ENCODE results near the gene TMEM181. TPM values are rescaled to one million over a fixed set of nuclear protein-coding genes. Genes with fewer than 3 reads are reported as not detected.

Gene TMEM181
- total RNA-seq, 1 donor from 2014 or later = 27.3 TPM

GRCh38 chr6:158560836-158561320 is 987 bp downstream of the TMEM181 start:
- peak overlapping the region; percentile 63 for H3K9ac ChIP-seq
- no peaks in the 10 kb centered on the region for H3K36me3 Mint-ChIP-seq
- H3K9me3 ChIP-seq (ENCODE audit: low read depth) = no peaks in the 10 kb centered on the region
- H3K27ac Mint-ChIP-seq = peak overlapping the region; percentile 66
- no peaks in the 10 kb centered on the region for H3K4me1 ChIP-seq
- H3F3A ChIP-seq (ENCODE audit: low read depth) = peaks cover 17% of the 10 kb centered on the region
- peak overlapping the region; percentile 90 for H3K4me3 ChIP-seq
- H4K20me1 ChIP-seq (ENCODE audit: low read depth) = peaks cover 51% of the 10 kb centered on the region
- H3K9me3 Mint-ChIP-seq = no peaks in the 10 kb centered on the region
- peak overlapping the region; percentile 93 for H2AFZ ChIP-seq (replicated peaks)
- no peak for TF ChIP-seq EZH2phosphoT487 (IDR thresholded peaks at IDR 0.05)
- no peak for TF ChIP-seq CTCF (IDR thresholded peaks at IDR 0.05)
- no peak for TF ChIP-seq EZH2 (IDR thresholded peaks at IDR 0.05)
- no peaks in the 10 kb centered on the region for H3K27me3 Mint-ChIP-seq (ENCODE audit: insufficient read depth, low read depth)
- no peaks in the 10 kb centered on the region for H3K27me3 ChIP-seq
- H3K27ac ChIP-seq = no peak overlapping the region
- peak overlapping the region; percentile 94 for H3K4me3 Mint-ChIP-seq
- peaks cover 58% of the 10 kb centered on the region for H3K79me2 ChIP-seq (ENCODE audit: low read depth)
- H3K36me3 ChIP-seq = no peaks in the 10 kb centered on the region
- H3K4me1 Mint-ChIP-seq = peaks cover 35% of the 10 kb centered on the region
- H3K4me2 ChIP-seq = peak overlapping the region; percentile 92
- peak; percentile 42 for DNase-seq (ENCODE audit: low spot score)

- no peak overlapping the region for H3K27ac Mint-ChIP-seq
These were observed 1.5 kb downstream of the TMEM181 start for GRCh38 chr6:158561321-158561884.

GRCh38 chr6:158561938-158562337 is 2.0 kb downstream of the TMEM181 start:
- no peaks in the 10 kb centered on the region for H3K4me1 ChIP-seq
- H3K4me3 Mint-ChIP-seq = peak overlapping the region; percentile 94
- no peaks in the 10 kb centered on the region for H3K27me3 Mint-ChIP-seq (ENCODE audit: insufficient read depth, low read depth)
- H3K79me2 ChIP-seq (ENCODE audit: low read depth) = peaks cover 68% of the 10 kb centered on the region
- peaks cover 36% of the 10 kb centered on the region for H3K4me1 Mint-ChIP-seq
- H3K27me3 ChIP-seq = no peaks in the 10 kb centered on the region
- no peak overlapping the region for H3K27ac ChIP-seq
- H3K36me3 Mint-ChIP-seq = no peaks in the 10 kb centered on the region
- no peak for DNase-seq (ENCODE audit: low spot score)
- no peaks in the 10 kb centered on the region for H3K9me3 Mint-ChIP-seq
- TF ChIP-seq EZH2 (IDR thresholded peaks at IDR 0.05) (no peak), EZH2phosphoT487 (IDR thresholded peaks at IDR 0.05) (no peak), CTCF (IDR thresholded peaks at IDR 0.05) (no peak)
- peaks cover 60% of the 10 kb centered on the region for H4K20me1 ChIP-seq (ENCODE audit: low read depth)
- H3K36me3 ChIP-seq = no peaks in the 10 kb centered on the region
- no peak overlapping the region for H2AFZ ChIP-seq (replicated peaks)
- peak overlapping the region; percentile 92 for H3K4me2 ChIP-seq
- no peaks in the 10 kb centered on the region for H3K9me3 ChIP-seq (ENCODE audit: low read depth)
- peaks cover 17% of the 10 kb centered on the region for H3F3A ChIP-seq (ENCODE audit: low read depth)
- H3K9ac ChIP-seq = no peak overlapping the region
- no peak overlapping the region for H3K27ac Mint-ChIP-seq
- H3K4me3 ChIP-seq = no peak overlapping the region

More at GRCh38 chr6:158561321-158561884, 1.5 kb downstream of the TMEM181 start:
- peak overlapping the region; percentile 94 for H3K4me3 Mint-ChIP-seq
- no peaks in the 10 kb centered on the region for H3K4me1 ChIP-seq
- peaks cover 63% of the 10 kb centered on the region for H3K79me2 ChIP-seq (ENCODE audit: low read depth)
- TF ChIP-seq EZH2 (IDR thresholded peaks at IDR 0.05) = no peak
- TF ChIP-seq EZH2phosphoT487 (IDR thresholded peaks at IDR 0.05) = no peak
- TF ChIP-seq CTCF (IDR thresholded peaks at IDR 0.05) = no peak
- no peak for DNase-seq (ENCODE audit: low spot score)
- no peaks in the 10 kb centered on the region for H3K9me3 ChIP-seq (ENCODE audit: low read depth)
- H4K20me1 ChIP-seq (ENCODE audit: low read depth) = peaks cover 56% of the 10 kb centered on the region
- no peaks in the 10 kb centered on the region for H3K36me3 ChIP-seq
- H3K36me3 Mint-ChIP-seq = no peaks in the 10 kb centered on the region
- no peaks in the 10 kb centered on the region for H3K27me3 Mint-ChIP-seq (ENCODE audit: insufficient read depth, low read depth)
- peak overlapping the region; percentile 92 for H3K4me2 ChIP-seq
- peaks cover 17% of the 10 kb centered on the region for H3F3A ChIP-seq (ENCODE audit: low read depth)
- no peak overlapping the region for H3K9ac ChIP-seq
- peak overlapping the region; percentile 90 for H3K4me3 ChIP-seq
- H3K27me3 ChIP-seq = no peaks in the 10 kb centered on the region
- H2AFZ ChIP-seq (replicated peaks) = no peak overlapping the region
- H3K4me1 Mint-ChIP-seq = peaks cover 36% of the 10 kb centered on the region
- no peaks in the 10 kb centered on the region for H3K9me3 Mint-ChIP-seq
- H3K27ac ChIP-seq = no peak overlapping the region
